Glutamatergic neuron (in vitro differentiated cells): ENCODE data around the gene UBL4B. TPM values are rescaled to one million over a fixed set of nuclear protein-coding genes. Genes with fewer than 3 reads are reported as not detected.

Source experiments
- DNase-seq: peaks from one replicate; pipeline ENCODE4 v3.0.0; 2022
- H3K27ac Mint-ChIP-seq: one replicate; pipeline ENCODE4 v1.8.0; 2020; ENCODE audit warnings: mild to moderate bottlenecking, mixed read lengths, inconsistent platforms; ENCODE audit not compliant: unreplicated experiment
- H3K27me3 Mint-ChIP-seq: one replicate; pipeline ENCODE4 v1.8.0; 2020; ENCODE audit warnings: mild to moderate bottlenecking, moderate library complexity, mixed read lengths, inconsistent platforms; ENCODE audit not compliant: unreplicated experiment
- H3K36me3 Mint-ChIP-seq: one replicate; pipeline ENCODE4 v1.8.0; 2020; ENCODE audit warnings: mild to moderate bottlenecking, mixed read lengths, inconsistent platforms; ENCODE audit not compliant: unreplicated experiment
- H3K4me1 Mint-ChIP-seq: one replicate; pipeline ENCODE4 v1.8.0; 2020; ENCODE audit warnings: mild to moderate bottlenecking, low read depth, mixed read lengths, inconsistent platforms; ENCODE audit not compliant: unreplicated experiment
- H3K4me3 Mint-ChIP-seq: one replicate; pipeline ENCODE4 v1.8.0; 2020; ENCODE audit warnings: mild to moderate bottlenecking, mixed read lengths, inconsistent platforms; ENCODE audit not compliant: unreplicated experiment
- H3K9me3 Mint-ChIP-seq: one replicate; pipeline ENCODE4 v1.8.0; 2020; ENCODE audit warnings: mild to moderate bottlenecking, moderate library complexity, mixed read lengths, inconsistent platforms; ENCODE audit not compliant: unreplicated experiment
- CTCF ChIP-seq: fragments of 200-600 bp; sonication (generic); IDR thresholded peaks from one replicate; pipeline ENCODE4 v1.5.0; 2021; ENCODE audit not compliant: partially characterized antibody, unreplicated experiment
- total RNA-seq: library from RNA; stranded (reverse); fragmentation: NEBNext Ultra II Directional; extraction: Animal tissue kit (Norgen Biotek cat#: 25700); gene quantifications from one replicate; pipeline ENCODE4 v1.2.1, GENCODE V29; 2021; ENCODE audit not compliant: unreplicated experiment

The UBL4B gene
- total RNA-seq, 1 donor from 2014 or later, result not detected

GRCh38 chr1:110085671-110086070 is 26.6 kb upstream of the UBL4B start:
- Mint-ChIP-seq H3K36me3 (no peaks in the 10 kb centered on the region), H3K4me1 (peaks cover 5% of the 10 kb centered on the region), H3K27ac (no peak overlapping the region), H3K9me3 (peaks cover 6% of the 10 kb centered on the region), H3K27me3 (peaks cover 40% of the 10 kb centered on the region), H3K4me3 (no peak overlapping the region)
- no peak for DNase-seq
- no peak for TF ChIP-seq CTCF

GRCh38 chr1:110086961-110087360 is 25.3 kb upstream of the UBL4B start:
- H3K9me3 Mint-ChIP-seq, result peaks cover 6% of the 10 kb centered on the region
- no peak for DNase-seq
- no peak overlapping the region for H3K27ac Mint-ChIP-seq
- H3K36me3 Mint-ChIP-seq, result no peaks in the 10 kb centered on the region
- TF ChIP-seq CTCF, result no peak
- H3K4me3 Mint-ChIP-seq, result no peak overlapping the region
- peaks cover 7% of the 10 kb centered on the region for H3K4me1 Mint-ChIP-seq
- H3K27me3 Mint-ChIP-seq, result peaks cover 32% of the 10 kb centered on the region

- no peak overlapping the region for H3K27ac Mint-ChIP-seq
- H3K27me3 Mint-ChIP-seq, result peaks cover 28% of the 10 kb centered on the region
- H3K4me3 Mint-ChIP-seq, result no peak overlapping the region
- peaks cover 6% of the 10 kb centered on the region for H3K9me3 Mint-ChIP-seq
- DNase-seq, result peak; percentile 53
- peaks cover 14% of the 10 kb centered on the region for H3K4me1 Mint-ChIP-seq
- H3K36me3 Mint-ChIP-seq, result no peaks in the 10 kb centered on the region
- TF ChIP-seq CTCF, result peak; percentile 82
Measured at GRCh38 chr1:110087812-110088738, 24.2 kb upstream of the UBL4B start.

GRCh38 chr1:110088739-110089316 is 23.4 kb upstream of the UBL4B start:
- no peak overlapping the region for H3K27ac Mint-ChIP-seq
- TF ChIP-seq CTCF, result no peak
- peaks cover 26% of the 10 kb centered on the region for H3K27me3 Mint-ChIP-seq
- peaks cover 9% of the 10 kb centered on the region for H3K4me1 Mint-ChIP-seq
- no peak overlapping the region for H3K4me3 Mint-ChIP-seq
- no peak for DNase-seq
- H3K36me3 Mint-ChIP-seq, result no peaks in the 10 kb centered on the region
- H3K9me3 Mint-ChIP-seq, result peaks cover 6% of the 10 kb centered on the region
